K562 (cell line): ENCODE results near the gene MAPKAPK3. TPM values are rescaled to one million over a fixed set of nuclear protein-coding genes. Genes with fewer than 3 reads are reported as not detected.

Experiments
- ATAC-seq: fragments of 200-7000 bp; cut with Tn5 transposase; 3 replicates; pipeline ENCODE4 v1.9.1; 2020; ENCODE audit warnings: moderate library complexity
- BruUV-seq: library from RNA; stranded (reverse); fragments of 400-500 nt; replicated peaks from 2 replicates; lab custom pipeline; 2021; lab: Mats Ljungman, UMichigan
- CTCF ChIA-PET: fragments of 300-600 bp; formaldehyde crosslinking; extraction: SDS; loops from one replicate; lab custom pipeline; 2021; ENCODE audit warnings: low intra/inter-chr PET ratio; lab: Yijun Ruan, JAX
- POLR2A ChIA-PET: fragments of 300-600, 350-650 bp; sonication (Branson Sonifier 250); formaldehyde crosslinking; extraction: SDS; loops from one replicate; lab custom pipeline; 2021; ENCODE audit warnings: antibody characterized with exemption, inconsistent platforms; lab: Yijun Ruan, JAX
- DNase-seq, 4 experiments: peaks; one replicate each; pipeline versions ENCODE4 v3.0.0 to v3.0.0-alpha.2; 2011 to 2018; ENCODE audit warnings: low spot score in 3 of 4, mixed read lengths in 3 of 4; ENCODE audit errors: extremely low read depth in 1 of 4
- FAIRE-seq: peaks from 2 replicates; lab custom pipeline; 2011; peaks lifted over from hg19 to GRCh38; lab: Jason Lieb, UNC
- H2AFZ ChIP-seq: 2 replicates; pipeline ENCODE4 v1.6.0; 2011; ENCODE audit warnings: low read depth, low read length, control low read depth, inconsistent platforms
- H3K27ac ChIP-seq: fragments of 200-600 bp; 3 replicates; pipeline ENCODE4 v1.8.0; 2011; ENCODE audit warnings: low read depth, mild to moderate bottlenecking, control low read depth, inconsistent platforms, low read length, moderate library complexity, mixed read lengths; ENCODE audit errors: extremely low read depth
- H3K27me3 ChIP-seq, 2 experiments: fragments of 300-600 bp in 1 of 2; 2 replicates in 1 of 2; 3 replicates in 1 of 2; pipeline versions ENCODE4 v1.6.0 to v1.8.0; 2011; ENCODE audit warnings: inconsistent platforms in 2 of 2, low read length in 2 of 2, mild to moderate bottlenecking in 1 of 2, mixed read lengths in 1 of 2, moderate library complexity in 1 of 2; ENCODE audit not compliant: control insufficient read depth in 2 of 2, insufficient read depth in 2 of 2
- H3K36me3 ChIP-seq: fragments of 300-600 bp; 3 replicates; pipeline ENCODE4 v1.8.0; 2011; ENCODE audit warnings: mild to moderate bottlenecking, low read length, inconsistent platforms; ENCODE audit not compliant: control insufficient read depth, insufficient read depth
- H3K4me1 ChIP-seq, 2 experiments: fragments of 200-600 bp in 1 of 2; replicated peaks in 1 of 2; 2 replicates in 1 of 2; 3 replicates in 1 of 2; pipeline versions ENCODE4 v1.5.1 to v1.8.0; 2011; ENCODE audit warnings: inconsistent platforms in 2 of 2, low read length in 2 of 2, mild to moderate bottlenecking in 1 of 2, mixed read lengths in 1 of 2, moderate library complexity in 1 of 2; ENCODE audit not compliant: control insufficient read depth in 2 of 2, insufficient read depth in 2 of 2
- H3K4me2 ChIP-seq: 2 replicates; pipeline ENCODE4 v1.6.1; 2011; ENCODE audit warnings: low read length, control low read depth, inconsistent platforms, mixed read lengths; ENCODE audit not compliant: insufficient read depth
- H3K4me3 ChIP-seq: fragments of 200-600 bp; sonication (generic), shearing (Covaris generic); 2 replicates; pipeline ENCODE4 v1.5.1; 2016; ENCODE audit warnings: control low read depth, inconsistent platforms
- H3K79me2 ChIP-seq: fragments of 200-600 bp; 3 replicates; pipeline ENCODE4 v1.8.0; 2011; ENCODE audit warnings: low read length, inconsistent platforms; ENCODE audit not compliant: control insufficient read depth, insufficient read depth
- H3K9ac ChIP-seq, 2 experiments: 2 replicates each; pipeline versions ENCODE4 v1.6.0 to v1.6.1; 2011; ENCODE audit warnings: low read depth in 2 of 2, low read length in 2 of 2, control low read depth in 1 of 2, inconsistent platforms in 1 of 2, mild to moderate bottlenecking in 1 of 2, mixed read lengths in 1 of 2; ENCODE audit not compliant: insufficient read depth in 1 of 2
- H3K9me1 ChIP-seq: one replicate; pipeline ENCODE4 v1.6.0; 2011; ENCODE audit warnings: inconsistent platforms, mild to moderate bottlenecking, low read length, moderate library complexity; ENCODE audit not compliant: control insufficient read depth, insufficient read depth
- H3K9me3 ChIP-seq: replicated peaks from 2 replicates; pipeline ENCODE4 v1.5.1; 2011; ENCODE audit warnings: low read depth, low read length, inconsistent platforms; ENCODE audit not compliant: control insufficient read depth, insufficient read depth
- H4K20me1 ChIP-seq: replicated peaks from 2 replicates; pipeline ENCODE4 v1.6.1; 2011; ENCODE audit warnings: low read length, inconsistent platforms, mixed read lengths; ENCODE audit not compliant: control insufficient read depth, insufficient read depth
- CCAR2 ChIP-seq: fragments of 200-400 bp; formaldehyde crosslinking; IDR thresholded peaks from 2 replicates; pipeline ENCODE4 v1.6.1; 2017; ENCODE audit warnings: mild to moderate bottlenecking, low read depth, low read length
- CHD1 ChIP-seq: fragments of 200-600 bp; sonication (generic); IDR thresholded peaks from one replicate; pipeline ENCODE4 v1.6.1; 2012; ENCODE audit warnings: mild to moderate bottlenecking, moderate library complexity, low read length, inconsistent platforms
- FOS ChIP-seq: IDR thresholded peaks from 3 replicates; pipeline ENCODE4 v1.6.1; 2011; ENCODE audit not compliant: insufficient read length; ENCODE audit errors: extremely low read depth
- HDAC2 ChIP-seq: fragments of 450-650 bp; IDR thresholded peaks from 2 replicates; pipeline ENCODE4 v1.6.1; 2016; ENCODE audit warnings: mild to moderate bottlenecking
- KAT7 ChIP-seq: sonication (generic); formaldehyde crosslinking; IDR thresholded peaks from 2 replicates; pipeline ENCODE4 v1.8.0; 2022; ENCODE audit warnings: missing genetic modification reagents, mild to moderate bottlenecking, borderline replicate concordance
- KDM5B ChIP-seq: fragments of 200-600 bp; sonication (generic); IDR thresholded peaks from 2 replicates; pipeline ENCODE4 v1.6.1; 2012; ENCODE audit warnings: low read depth, mild to moderate bottlenecking, moderate library complexity, low read length, control low read depth, inconsistent platforms; ENCODE audit not compliant: insufficient replicate concordance
- KLF10 ChIP-seq: fragments of 250-450 bp; sonication (Bioruptor Pico); IDR thresholded peaks from 2 replicates; pipeline ENCODE4 v1.6.1; 2021; ENCODE audit warnings: matching md5 sums
- PYGO2 ChIP-seq: fragments of 450-650 bp; IDR thresholded peaks from 2 replicates; pipeline ENCODE4 v1.6.1; 2016; ENCODE audit warnings: mild to moderate bottlenecking, missing genetic modification characterization, moderate library complexity, missing compliant biosample characterization
- SMARCE1 ChIP-seq: fragments of 450-650 bp; IDR thresholded peaks from 2 replicates; pipeline ENCODE4 v1.7.1; 2016; ENCODE audit warnings: mild to moderate bottlenecking
- SRF ChIP-seq, 2 experiments: fragments of 250-450, 450-650 bp in 1 of 2; sonication (Bioruptor Pico) in 1 of 2; sonication (generic) in 1 of 2; formaldehyde crosslinking; IDR thresholded peaks; 2 replicates each; pipeline versions ENCODE4 v1.5.0 to v1.5.1; 2020 to 2022; ENCODE audit warnings: mild to moderate bottlenecking in 1 of 2, missing genetic modification reagents in 1 of 2
- THAP7 ChIP-seq: fragments of 250-450 bp; sonication (Bioruptor Pico); IDR thresholded peaks from 2 replicates; pipeline ENCODE4 v1.5.0; 2021
- UBTF ChIP-seq, 2 experiments: IDR thresholded peaks; 2 replicates each; pipeline ENCODE4 v1.6.1; 2012; ENCODE audit warnings: improper control_type of control experiment in 2 of 2, low read depth in 2 of 2, low read length in 2 of 2, borderline replicate concordance in 1 of 2
- ZFP36 ChIP-seq: fragments of 150-350 bp; IDR thresholded peaks from 2 replicates; pipeline ENCODE4 v1.6.1; 2018; ENCODE audit warnings: low read length, low read depth; ENCODE audit not compliant: partially characterized antibody
- ZNF121 ChIP-seq: sonication (generic); formaldehyde crosslinking; conservative IDR thresholded peaks from 2 replicates; pipeline ENCODE4 v1.8.0; 2022; ENCODE audit warnings: missing genetic modification reagents
- ZNF143 ChIP-seq: sonication (generic); formaldehyde crosslinking; IDR thresholded peaks from 2 replicates; pipeline ENCODE4 v1.9.0; 2022; ENCODE audit warnings: mild to moderate bottlenecking, missing genetic modification reagents
- ZNF165 ChIP-seq: fragments of 250-450 bp; sonication (Bioruptor Pico); IDR thresholded peaks from 2 replicates; pipeline ENCODE4 v1.4.0; 2020; ENCODE audit warnings: borderline replicate concordance
- WGBS: fragments of 100-300 bp; shearing (Covaris generic); methylation state at CpG from one replicate; pipeline ENCODE4 v1.1.6; 2016; ENCODE audit warnings: low coverage, mixed read lengths; ENCODE audit not compliant: insufficient coverage; ENCODE audit errors: missing lambda C conversion rate; 5-methylcytosine and 5-hydroxymethylcytosine counted together
- in situ Hi-C: fragments of 300-500 bp; cut with MboI; formaldehyde crosslinking; loops from 4 replicates; pipeline ENCODE4 v1.15.0; 2018; ENCODE audit warnings: inconsistent platforms, mixed read lengths
- intact Hi-C: fragments of 100-400 bp; cut with micrococcal nuclease; formaldehyde crosslinking; loops from 2 replicates; pipeline ENCODE4 v1.14.2; 2022
- polyA plus RNA-seq, 8 experiments: library from polyadenylated mRNA; depleted of rRNA in 4 of 8; stranded (reverse) in 5 of 8; unstranded in 3 of 8; fragments of >200 nt; fragmentation: Nextera tagmentation in 2 of 8; fragmentation: Illumina TruSeq in 1 of 8; extraction: Ambion mirVana in 2 of 8; extraction: Trizol in 1 of 8; gene quantifications; 2 replicates each; pipeline versions ENCODE4 v1.2.1 to v1.2.3, GENCODE V29; 2011 to 2014; ENCODE audit warnings: inconsistent platforms in 1 of 8, missing spikeins in 1 of 8
- total RNA-seq, 7 experiments: library from RNA; depleted of rRNA in 6 of 7; stranded (reverse); fragments of >200 nt in 6 of 7; fragmentation: Illumina TruSeq in 2 of 7; extraction: Trizol in 2 of 7; gene quantifications; 2 replicates each; pipeline versions ENCODE4 v1.2.1 to v1.2.3, GENCODE V29; 2011 to 2021; ENCODE audit warnings: low replicate concordance in 1 of 7

Gene MAPKAPK3
- total and polyA plus RNA-seq, 9 of the 15 experiments (the other 6 are each of a cell fraction or from before 2014, with no cell fraction given), result 8.0 to 56.4 (median 41.2) TPM

DNA sequence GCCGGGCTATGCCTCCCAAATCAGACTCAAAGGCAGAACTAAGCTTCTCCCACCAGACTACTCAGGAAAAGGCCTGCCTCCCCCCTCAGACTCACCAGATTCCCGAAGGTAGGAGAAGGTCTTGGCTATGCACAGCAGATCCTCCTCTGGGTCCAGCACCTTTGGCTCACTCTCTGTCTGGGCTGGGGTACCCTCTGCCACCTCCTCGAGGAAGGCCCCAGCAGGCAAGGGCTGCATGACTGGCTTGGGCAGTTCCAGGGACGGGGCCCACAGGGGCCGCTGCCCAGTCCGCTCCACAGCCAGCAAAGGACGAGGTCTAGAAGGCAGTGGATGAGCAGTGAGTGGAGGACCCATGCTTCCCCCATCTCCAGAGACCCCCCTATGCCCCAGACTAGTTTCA lies 8.7 kb upstream of the MAPKAPK3 start:
- Histone ChIP-seq H3K27me3 (no peaks in the 10 kb centered on the region), H3K4me3 (peak overlapping the region; percentile 87), H3K9ac (peak overlapping the region; percentile 87 to 94), H3K36me3 (peaks cover 75% of the 10 kb centered on the region), H3K79me2 (peaks cover 91% of the 10 kb centered on the region), H4K20me1 (peaks cover 36% of the 10 kb centered on the region), H3K9me1 (peaks cover 3% of the 10 kb centered on the region), H3K9me3 (no peaks in the 10 kb centered on the region), H3K4me2 (peak overlapping the region; percentile 95), H2AFZ (no peak overlapping the region), H3K27ac (peak overlapping the region; percentile 85), H3K4me1 (peaks cover 34 to 48% of the 10 kb centered on the region in 2 experiments)
- no TSS peak for BruUV-seq
- no peak for FAIRE-seq
- intact Hi-C loops (no loop called here), in situ Hi-C loops (no loop called here)
- no peak for DNase-seq
- no peak for ATAC-seq
- TF ChIP-seq KDM5B (no peak), PYGO2 (tag) (no peak), KLF10 (CRISPR knock-in tag) (no peak), UBTF (IDR thresholded peaks at IDR 0.05; ENCODE audit: borderline replicate concordance in 1 of 2, low read depth in 2 of 2, low read length in 2 of 2) (no peak), CCAR2 (no peak), KAT7 (CRISPR knock-in tag) (no peak), FOS (no peak), SMARCE1 (no peak), ZNF121 (CRISPR knock-in tag) (no peak), SRF (CRISPR knock-in tag; IDR thresholded peaks at IDR 0.05) (no peak), CHD1 (peak; percentile 58), HDAC2 (no peak), ZNF143 (no peak), ZNF165 (CRISPR knock-in tag) (no peak), ZFP36 (peak; percentile 53), THAP7 (no peak)
- POLR2A ChIA-PET, result interaction anchor here (0.6 to 4.8 kb wide), 6 partner anchors 9 to 113 kb away, joined by 3 to 22 read pairs (median 6); partner anchors contain the start of gene HEMK1
- WGBS, result 3% methylated on average over 4 of the region's 7 CpGs
- CTCF ChIA-PET, result no interaction called here
